GM13977 (cell line): ENCODE data around the gene FGF19.
"Not testable (repeated sequence)": the region's sequence is repeated elsewhere in the genome, so short reads cannot be mapped to it uniquely, and the experiment has no call there.

Source experiments
- DNase-seq: peaks from one replicate; pipeline ENCODE4 v3.0.0; 2012; ENCODE audit warnings: low spot score
- CTCF ChIP-seq: IDR thresholded peaks from 2 replicates; pipeline ENCODE4 v1.5.1; 2012; ENCODE audit warnings: mild to moderate bottlenecking, control low read depth; ENCODE audit not compliant: insufficient read depth; ENCODE audit errors: extremely low read depth, missing control alignments
- in situ Hi-C: fragments of 300-500 bp; cut with MboI; formaldehyde crosslinking; loops from one replicate; pipeline ENCODE4 v1.12.0; 2022; ENCODE audit warnings: low sequenced_read_pairs, low pct_unique_long_range_greater_than_20kb, mixed read lengths, inconsistent platforms; ENCODE audit not compliant: unreplicated experiment

FGF19 gene

GRCh38 chr11:69698362-69698761, 5.5 kb downstream of the FGF19 start:
- TF ChIP-seq CTCF = no peak
- in situ Hi-C loops = loop anchor here (25.0 kb wide), 1 partner anchor 489 kb away; no protein-coding TSS in a partner anchor
- DNase-seq = no peak

GRCh38 chr11:69697861-69698260, 6.0 kb downstream of the FGF19 start:
- in situ Hi-C loops = loop anchor here (25.0 kb wide), 1 partner anchor 489 kb away; no protein-coding TSS in a partner anchor
- TF ChIP-seq CTCF = no peak
- no peak for DNase-seq

GRCh38 chr11:69697469-69697843, 6.4 kb downstream of the FGF19 start:
- no peak for TF ChIP-seq CTCF
- DNase-seq = no peak
- in situ Hi-C loops = loop anchor here (25.0 kb wide), 1 partner anchor 490 kb away; no protein-coding TSS in a partner anchor

GRCh38 chr11:69696749-69697468, 6.9 kb downstream of the FGF19 start:
- in situ Hi-C loops = loop anchor here (25.0 kb wide), 1 partner anchor 490 kb away; no protein-coding TSS in a partner anchor
- no peak for TF ChIP-seq CTCF
- no peak for DNase-seq

- DNase-seq = not testable (repeated sequence)
- in situ Hi-C loops = loop anchor here (25.0 kb wide), 1 partner anchor 491 kb away; no protein-coding TSS in a partner anchor
These were observed 7.8 kb downstream of the FGF19 start for GRCh38 chr11:69695995-69696394.

- in situ Hi-C loops = loop anchor here (25.0 kb wide), 1 partner anchor 492 kb away; no protein-coding TSS in a partner anchor
- TF ChIP-seq CTCF = no peak
- DNase-seq = no peak
These were observed 8.2 kb downstream of the FGF19 start for GRCh38 chr11:69695581-69695980.

GRCh38 chr11:69694781-69695180, 9.0 kb downstream of the FGF19 start:
- DNase-seq = no peak
- in situ Hi-C loops = loop anchor here (25.0 kb wide), 1 partner anchor 493 kb away; no protein-coding TSS in a partner anchor

More at GRCh38 chr11:69694781-69695180, 9.0 kb downstream of the FGF19 start:
- no peak for TF ChIP-seq CTCF
